Measurements from ENCODE around the gene MRPL14.

GRCh38 chr6:44152533-44152932, 25.3 kb upstream of the MRPL14 start:
- no peak for TF ChIP-seq CTCF (conservative IDR thresholded peaks at IDR 0.05; ENCODE audit: low read length)
- TF ChIP-seq EZH2phosphoT487 (IDR thresholded peaks at IDR 0.05; ENCODE audit: borderline replicate concordance, low read depth, low read length), result no peak

Data from OCI-LY7 (cell line).